NCI-H1048 (cell line): ENCODE results near the gene PRKG1.

ENCODE experiments used
- DNase-seq: peaks from one replicate; lab custom pipeline; 2025; lab: John Stamatoyannopoulos, UW

The PRKG1 gene

DNA sequence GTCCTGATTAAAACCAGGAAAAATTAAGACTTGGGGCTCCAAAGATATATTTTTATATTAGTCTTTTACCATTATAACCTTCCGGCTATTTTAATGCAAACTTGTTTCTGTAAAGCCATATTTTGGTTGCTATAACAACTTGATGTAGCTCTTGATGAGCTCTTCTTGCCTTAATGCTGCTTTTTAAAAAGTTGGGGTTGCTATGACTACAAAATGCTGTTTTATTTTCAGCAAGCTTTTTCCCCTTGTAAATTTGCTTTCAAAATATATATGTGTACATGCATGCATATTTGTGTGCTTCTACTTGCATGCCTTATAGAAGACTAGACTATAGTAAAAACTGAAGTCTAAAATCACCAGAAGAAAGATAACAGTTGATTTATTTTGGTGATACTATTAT lies 525.4 kb downstream of the PRKG1 start:
- no peak for DNase-seq

- no peak for DNase-seq
Measured at GRCh38 chr10:51602326-51602725, 528.0 kb downstream of the PRKG1 start.

DNA sequence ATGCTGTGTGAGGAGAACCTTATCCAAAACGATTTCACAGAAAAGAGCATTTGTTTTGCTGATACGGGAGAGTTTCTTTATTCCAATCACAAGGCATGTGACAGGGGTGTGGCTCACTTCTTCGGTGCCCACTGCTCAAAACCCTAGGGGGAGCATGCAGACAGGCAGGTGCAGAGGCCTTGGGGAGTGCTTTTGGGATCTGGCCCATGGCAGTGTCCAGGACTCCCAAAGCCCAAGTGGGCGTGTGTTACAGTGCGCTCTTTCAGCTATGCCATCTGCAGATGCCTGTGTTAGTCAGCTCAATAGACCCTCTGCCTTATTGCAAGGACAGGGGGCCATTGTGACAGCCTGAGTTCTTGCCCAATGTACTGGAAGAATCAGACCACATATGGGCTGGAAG lies 530.3 kb downstream of the PRKG1 start:
- no peak for DNase-seq

- DNase-seq = no peak
Measured at GRCh38 chr10:51606825-51607462, 532.7 kb downstream of the PRKG1 start.

DNA sequence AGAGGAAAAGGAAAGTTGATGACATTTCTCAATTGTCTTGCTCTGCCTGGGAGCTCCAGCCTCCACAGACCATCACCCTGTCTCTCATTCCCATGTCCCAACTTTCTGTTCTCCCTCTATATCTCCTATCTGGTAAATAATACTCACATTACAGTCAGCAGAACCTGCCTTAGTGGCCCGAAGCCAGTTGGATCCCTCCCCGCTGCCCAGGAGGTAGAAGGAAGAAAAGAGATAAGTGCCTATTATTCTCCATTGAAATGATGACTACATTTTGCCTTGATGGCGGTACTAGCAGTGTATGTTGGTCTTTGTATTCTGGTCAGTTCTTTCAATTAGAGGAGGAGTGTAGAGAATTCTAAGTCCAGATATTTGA lies 533.2 kb downstream of the PRKG1 start:
- DNase-seq = no peak

DNA sequence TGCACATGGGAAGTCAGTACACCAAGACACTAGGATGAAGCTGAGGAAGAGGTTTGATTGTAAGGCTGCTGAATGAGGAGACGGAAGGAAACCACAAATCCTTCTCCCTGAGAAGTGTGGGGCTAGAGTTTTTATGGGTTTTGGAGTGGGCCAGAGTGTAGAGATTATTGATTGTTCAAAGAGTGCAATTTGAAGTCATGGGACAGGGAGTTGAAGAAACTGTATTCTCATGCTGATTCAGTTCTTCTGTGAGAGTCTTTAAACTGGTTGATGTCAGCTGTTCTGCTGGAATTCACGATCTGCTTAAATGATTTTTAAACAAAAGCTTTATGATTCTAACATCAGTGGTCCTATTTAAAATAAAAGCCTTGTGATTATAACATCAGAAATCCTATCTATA lies 533.9 kb downstream of the PRKG1 start:
- DNase-seq = no peak

- no peak for DNase-seq
Measured at GRCh38 chr10:51615764-51616298, 541.5 kb downstream of the PRKG1 start.

DNA sequence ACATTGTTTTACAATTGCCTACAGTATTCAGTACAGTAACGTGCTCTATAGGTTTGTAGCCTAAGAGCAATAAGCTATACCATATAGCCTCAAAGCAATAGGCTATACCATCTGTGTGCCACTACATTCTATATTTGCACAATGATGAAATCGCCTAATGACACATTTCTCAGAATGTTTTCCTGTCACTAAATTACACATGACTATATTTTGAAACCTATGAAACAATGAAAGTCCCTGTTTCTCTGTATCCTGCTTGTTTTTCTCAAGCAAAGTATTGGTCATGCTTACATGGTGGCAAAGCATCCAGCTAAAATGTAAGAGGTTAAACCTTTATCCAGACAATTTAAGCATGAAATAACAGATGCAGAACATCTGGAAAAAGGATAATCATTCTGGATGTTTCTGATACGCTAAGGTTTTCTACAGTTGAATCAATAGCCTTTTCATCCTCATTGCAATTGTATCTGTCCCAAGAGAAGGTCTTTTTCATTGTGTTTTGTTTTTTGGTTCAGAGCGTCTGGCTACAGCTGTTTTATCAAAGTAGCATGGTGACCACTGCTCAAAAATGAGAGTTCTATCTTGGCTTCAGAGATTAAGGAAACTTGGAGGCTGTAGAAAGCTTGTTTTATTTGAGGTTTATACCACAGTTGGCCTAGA lies 543.4 kb downstream of the PRKG1 start:
- DNase-seq = no peak

DNA sequence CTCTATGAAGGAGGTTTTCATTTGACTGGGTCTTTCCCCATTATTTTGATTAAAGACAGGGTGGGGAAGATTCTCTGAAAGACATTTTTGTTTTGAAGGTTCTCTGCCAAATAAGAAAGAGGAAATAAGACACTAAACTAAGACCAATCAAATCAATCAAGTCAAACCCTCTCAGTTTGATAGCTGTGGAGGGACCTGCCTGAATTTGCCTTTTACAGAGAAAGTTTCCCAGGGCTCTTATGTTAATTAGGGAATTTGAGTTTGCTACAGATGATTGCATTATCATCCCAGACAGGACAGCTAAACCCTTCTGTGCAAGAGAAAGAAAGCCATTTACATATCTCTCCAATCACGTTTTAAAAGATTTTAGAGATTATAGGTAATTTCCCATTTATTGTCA lies 545.1 kb downstream of the PRKG1 start:
- no peak for DNase-seq

GRCh38 chr10:51620131-51620530 lies 545.8 kb downstream of the PRKG1 start:
- DNase-seq = no peak

- no peak for DNase-seq
Measured at GRCh38 chr10:51624013-51624412, 549.7 kb downstream of the PRKG1 start.

DNA sequence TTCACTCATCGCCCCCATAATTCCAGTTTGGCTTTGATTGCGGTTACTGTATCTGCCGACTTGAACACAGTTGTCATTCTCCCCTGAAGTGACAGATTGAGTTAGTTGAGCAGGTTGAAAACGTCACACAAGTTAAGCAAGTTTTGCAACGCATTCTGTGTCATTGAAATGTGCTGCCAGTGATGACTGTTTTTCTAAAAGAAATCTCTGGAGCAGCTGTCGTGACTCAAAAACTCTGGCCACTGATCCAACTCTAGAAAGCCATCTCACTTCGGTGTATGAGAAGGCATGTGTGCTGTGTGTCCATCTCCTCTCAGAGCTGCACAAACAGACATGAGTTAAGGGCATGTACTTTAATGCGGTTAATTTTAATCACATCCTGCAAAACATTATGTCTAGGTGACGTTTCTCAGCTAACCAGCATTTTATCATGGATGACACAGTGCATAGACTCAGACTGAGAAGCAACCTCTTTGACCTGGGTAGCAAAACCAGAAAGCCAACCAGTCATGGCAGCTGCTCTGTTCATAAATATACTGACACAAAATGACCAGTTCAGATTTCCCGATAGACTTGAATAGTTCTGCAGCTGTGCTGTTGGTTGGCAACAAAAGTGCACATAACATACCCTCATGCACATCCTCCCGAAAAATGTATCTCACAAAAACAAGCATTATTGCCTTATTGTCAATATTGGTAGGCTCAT lies 555.8 kb downstream of the PRKG1 start:
- no peak for DNase-seq

- no peak for DNase-seq
Measured at GRCh38 chr10:51630640-51631005, 556.3 kb downstream of the PRKG1 start.

DNA sequence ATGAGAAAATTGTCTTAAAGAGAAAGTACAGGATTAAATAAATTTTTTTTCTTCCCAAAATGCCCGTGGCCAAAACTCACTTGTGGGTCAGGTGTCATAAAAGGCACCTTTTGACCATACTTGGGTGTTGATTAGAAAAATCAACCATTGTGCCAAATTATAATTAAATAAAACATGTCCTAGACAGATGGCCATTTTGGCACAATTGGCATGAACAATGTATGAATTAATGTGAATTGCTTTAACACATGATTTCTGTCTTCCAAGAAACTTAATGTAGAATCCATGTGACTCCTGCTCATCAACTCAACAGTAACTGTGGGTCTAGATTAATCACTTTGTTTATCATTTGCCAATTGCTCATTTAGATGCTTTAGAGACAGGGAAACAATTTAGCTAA lies 561.1 kb downstream of the PRKG1 start:
- DNase-seq = no peak

DNA sequence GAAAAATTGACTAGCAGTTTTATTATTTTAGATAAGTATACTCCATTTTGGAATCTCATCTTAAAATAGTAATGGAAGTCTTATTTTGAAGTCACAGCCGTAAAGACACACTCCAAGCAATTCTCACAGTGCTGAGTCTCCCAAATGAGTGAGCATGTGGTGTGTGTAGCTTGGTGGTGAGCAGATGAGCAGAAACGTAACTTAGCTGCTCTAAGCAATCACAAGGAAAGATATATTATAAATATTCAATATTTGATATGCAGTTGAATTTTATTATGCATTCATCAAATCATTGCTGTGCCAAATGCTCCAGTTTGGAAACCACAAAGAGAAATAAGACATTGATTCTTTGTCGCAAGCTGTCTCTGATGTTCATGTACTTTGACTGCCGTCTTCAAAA lies 563.9 kb downstream of the PRKG1 start:
- DNase-seq = no peak

DNA sequence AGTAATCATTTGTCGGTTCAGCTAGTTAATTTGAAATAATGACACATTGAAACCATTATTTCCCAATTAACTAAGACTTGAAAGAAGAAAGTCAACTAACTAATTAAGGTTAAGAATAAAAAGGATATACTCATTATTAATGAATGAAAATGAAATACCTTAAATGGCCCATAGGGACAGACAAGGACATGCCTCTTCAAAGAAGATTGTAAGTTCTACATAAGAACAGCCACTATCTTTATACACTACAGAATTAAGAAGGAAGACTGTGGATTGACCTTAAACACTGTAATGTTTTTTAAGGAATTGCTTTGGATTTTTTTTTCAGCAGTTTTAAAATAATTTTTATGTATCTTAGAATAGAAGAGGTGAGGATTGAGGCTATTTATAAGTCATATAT lies 564.5 kb downstream of the PRKG1 start:
- DNase-seq = no peak

DNA sequence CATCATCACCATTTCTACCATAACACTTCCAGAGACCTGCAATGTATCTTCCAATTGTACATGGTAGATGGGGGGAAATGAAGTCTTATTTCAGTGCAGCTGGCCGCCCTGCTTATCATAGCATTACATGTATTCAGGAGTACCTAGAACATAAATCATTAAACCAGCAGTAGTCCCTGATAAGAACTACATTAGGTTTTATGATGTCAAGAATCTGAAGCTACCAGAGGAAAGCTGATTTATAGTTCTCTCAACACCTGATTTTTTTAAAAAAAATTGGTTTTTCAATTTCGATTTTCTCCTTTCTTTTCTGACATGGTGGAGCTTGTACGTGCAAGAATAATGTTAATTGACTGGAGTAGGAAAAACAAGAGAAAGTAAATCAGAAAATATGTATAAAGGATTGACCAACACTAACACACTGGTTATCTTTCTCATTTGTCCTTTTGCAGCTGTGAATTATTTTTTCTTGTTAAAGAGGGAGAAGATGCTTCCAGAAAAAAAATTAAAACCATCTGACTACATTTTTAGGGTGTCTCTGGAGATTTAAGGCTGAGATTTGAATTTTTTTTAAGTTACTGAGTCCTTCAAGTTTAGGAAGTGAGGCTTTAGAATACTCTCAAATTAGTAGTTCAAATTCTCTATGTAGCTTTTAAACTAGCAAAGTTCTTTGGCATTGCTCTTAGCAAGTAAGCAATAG lies 566.0 kb downstream of the PRKG1 start:
- DNase-seq = no peak

DNA sequence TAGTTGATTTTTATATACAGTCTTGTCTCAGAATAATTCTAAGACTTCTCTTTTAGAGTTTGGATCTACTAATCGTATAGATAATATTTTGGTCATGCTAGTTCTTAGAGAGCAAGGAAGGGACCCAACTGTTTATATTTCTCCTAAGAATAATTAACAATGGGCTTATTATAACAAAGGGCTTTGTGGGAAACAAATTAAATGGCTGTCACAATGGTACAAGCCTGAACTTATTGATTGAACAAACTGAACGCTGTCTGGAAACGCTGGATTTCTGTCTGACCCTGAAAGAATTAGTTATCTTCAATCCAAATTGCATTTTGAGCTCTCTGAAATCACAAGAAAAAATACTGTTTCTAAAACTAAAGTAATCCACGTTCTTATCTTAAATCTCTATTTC lies 568.3 kb downstream of the PRKG1 start:
- no peak for DNase-seq

DNA sequence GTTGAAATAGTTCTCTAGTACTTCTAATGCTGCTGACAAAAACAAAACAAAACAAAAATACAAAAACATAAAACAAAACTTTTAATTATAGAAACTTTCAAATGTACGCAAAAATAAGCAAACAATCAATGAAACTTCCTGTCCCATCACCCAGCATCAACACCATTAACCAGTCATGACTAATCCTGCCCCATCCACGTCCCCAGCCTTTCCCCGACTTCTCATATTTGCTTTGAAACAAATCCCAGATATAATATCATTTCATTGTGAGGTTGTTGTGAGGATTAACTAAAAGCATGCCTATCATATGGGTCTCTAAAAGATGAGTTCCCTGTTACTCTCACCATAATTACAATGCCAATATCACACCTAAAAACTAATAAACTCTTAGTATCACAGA lies 569.4 kb downstream of the PRKG1 start:
- no peak for DNase-seq

- DNase-seq = no peak
Measured at GRCh38 chr10:51649064-51649463, 574.8 kb downstream of the PRKG1 start.

DNA sequence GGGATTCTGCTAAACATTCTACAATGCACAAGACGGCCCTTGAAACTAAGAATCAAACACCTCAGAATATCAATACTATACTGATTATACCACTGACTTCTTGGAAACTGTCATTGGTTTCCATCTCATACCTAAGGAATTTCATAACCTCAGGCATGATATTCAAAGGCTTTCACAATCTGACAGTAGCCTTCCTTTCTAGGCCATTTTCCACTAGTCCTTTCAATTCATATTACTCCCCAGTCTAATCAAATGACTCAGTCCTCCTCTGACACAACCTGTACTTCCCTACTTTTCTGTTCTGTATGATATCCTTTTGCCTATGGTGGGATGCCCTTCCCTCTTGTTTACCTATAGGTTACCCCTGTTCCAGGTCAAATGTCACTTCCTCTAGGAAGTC lies 576.8 kb downstream of the PRKG1 start:
- no peak for DNase-seq

DNA sequence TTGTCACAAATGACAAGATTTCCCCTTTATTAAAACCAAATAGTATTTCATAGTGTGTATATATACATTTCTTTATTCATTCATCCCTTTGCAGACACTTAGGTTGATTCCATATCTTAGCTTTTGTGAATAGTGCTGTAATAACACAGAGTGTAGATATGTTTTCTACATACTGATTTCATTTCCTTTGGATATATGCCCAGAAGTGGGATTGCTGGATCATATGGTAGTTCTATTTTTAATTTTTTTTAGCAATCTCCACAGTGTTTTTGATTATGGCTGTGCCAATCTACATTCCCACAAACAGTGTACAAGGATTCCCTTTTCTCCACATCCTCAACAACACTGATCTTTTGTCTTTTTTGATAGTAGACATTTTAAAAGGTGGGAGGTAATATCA lies 578.7 kb downstream of the PRKG1 start:
- DNase-seq = no peak

DNA sequence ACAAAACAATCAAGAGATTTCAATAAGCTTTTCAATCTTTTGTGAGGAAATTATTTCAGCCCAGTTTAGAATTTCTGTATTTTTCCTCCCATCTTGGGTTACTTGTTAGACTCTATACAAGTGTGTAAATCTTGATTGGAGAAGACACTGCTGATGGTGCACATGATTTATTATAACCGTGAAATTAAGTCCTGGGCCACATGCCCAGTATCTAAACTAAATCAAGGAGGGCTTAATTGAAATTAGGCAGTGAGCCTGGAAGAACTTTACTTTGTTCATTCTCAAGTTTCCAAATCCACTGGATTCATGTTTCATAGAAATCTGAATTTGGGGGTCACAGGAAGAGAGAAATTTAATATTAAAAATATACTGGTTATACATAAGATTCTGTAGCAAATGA lies 580.6 kb downstream of the PRKG1 start:
- DNase-seq = no peak
